Measurements from ENCODE around the gene IKBKE.

GRCh38 chr1:206537141-206537540, 66.9 kb downstream of the IKBKE start:
- TF ChIP-seq CTCF (IDR thresholded peaks at IDR 0.05) (no peak), POLR2AphosphoS5 (IDR thresholded peaks at IDR 0.05) (no peak)

Data from transverse colon (tissue), 4 donors.